ENCODE data around the gene FTSJ3.

DNA sequence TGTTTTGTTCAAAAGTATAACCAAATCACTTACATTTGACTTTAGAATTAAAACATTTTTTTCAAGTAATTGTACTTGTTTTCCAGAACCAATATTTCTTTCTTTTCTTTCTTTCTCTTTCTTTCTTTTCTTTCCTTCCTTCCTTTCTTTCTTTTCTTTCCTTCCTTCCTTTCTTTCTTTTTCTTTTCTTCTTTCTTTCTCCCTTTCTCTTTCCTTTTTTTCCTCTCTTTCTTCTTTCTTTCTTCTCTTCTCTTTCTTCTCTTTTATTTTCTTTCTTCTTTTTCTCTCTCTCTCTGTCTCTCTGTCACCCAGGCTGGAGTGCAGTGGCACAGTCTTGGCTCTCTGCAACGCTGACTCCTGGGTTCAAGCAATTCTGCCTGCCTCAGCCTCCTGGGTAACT is 26.7 kb downstream of the FTSJ3 start:
- TF ChIP-seq CHD2 (IDR thresholded peaks at IDR 0.05; ENCODE audit: low read length, partially characterized antibody) (no peak), CTCF (IDR thresholded peaks at IDR 0.05) (no peak), EP300 (IDR thresholded peaks at IDR 0.05; ENCODE audit: borderline replicate concordance in 1 of 2, low read depth in 1 of 2, low read length in 1 of 2) (no peak)
- TF ChIP-seq, protein P1, sequence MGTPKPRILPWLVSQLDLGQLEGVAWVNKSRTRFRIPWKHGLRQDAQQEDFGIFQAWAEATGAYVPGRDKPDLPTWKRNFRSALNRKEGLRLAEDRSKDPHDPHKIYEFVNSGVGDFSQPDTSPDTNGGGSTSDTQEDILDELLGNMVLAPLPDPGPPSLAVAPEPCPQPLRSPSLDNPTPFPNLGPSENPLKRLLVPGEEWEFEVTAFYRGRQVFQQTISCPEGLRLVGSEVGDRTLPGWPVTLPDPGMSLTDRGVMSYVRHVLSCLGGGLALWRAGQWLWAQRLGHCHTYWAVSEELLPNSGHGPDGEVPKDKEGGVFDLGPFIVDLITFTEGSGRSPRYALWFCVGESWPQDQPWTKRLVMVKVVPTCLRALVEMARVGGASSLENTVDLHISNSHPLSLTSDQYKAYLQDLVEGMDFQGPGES (IDR thresholded peaks at IDR 0.05; ENCODE audit: low read depth, low read length): no peak
